ENCODE measurements around the gene ELL. TPM values are rescaled to one million over a fixed set of nuclear protein-coding genes. Genes with fewer than 3 reads are reported as not detected.
"Not testable (repeated sequence)": the region's sequence is repeated elsewhere in the genome, so short reads cannot be mapped to it uniquely, and the experiment has no call there.

Gene ELL
- 8.4 TPM for total RNA-seq
- long read RNA-seq, full-length matches to known transcripts = 4 of 10 reads
- long read RNA-seq, partial matches to known transcripts = 4 of 10 reads
- long read RNA-seq, other reads (novel, unspliced or antisense) = 2 of 10 reads

DNA sequence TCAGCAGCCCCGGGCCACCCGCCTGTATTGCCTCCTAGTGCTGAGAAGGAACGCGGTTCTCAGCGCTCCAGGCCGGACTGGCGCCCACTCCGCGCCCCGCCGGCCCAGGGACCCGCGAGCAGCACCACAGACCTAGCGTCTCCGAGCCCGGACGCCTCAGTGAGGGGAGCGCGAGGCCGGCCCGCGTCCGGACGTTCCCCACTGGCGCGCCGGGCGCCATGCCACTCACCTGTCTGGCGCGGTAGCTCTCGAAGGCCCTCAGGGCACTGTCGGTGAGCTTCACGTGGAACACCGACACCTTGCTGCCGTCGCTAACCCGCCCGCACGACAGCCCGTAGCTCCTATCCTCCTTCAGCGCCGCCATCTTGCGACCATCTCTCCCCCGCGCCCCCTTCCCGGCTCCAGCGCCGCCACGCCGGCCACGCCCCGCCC lies at the start of gene ELL:
ELL (minus strand) TSS at position 379 of the 432 bp plus-strand sequence; CDS start at position 364, 15 bp downstream.
- peak; percentile 8 for ATAC-seq
- DNase-seq (ENCODE audit: missing footprints) = peak; percentile 76
- intact Hi-C loops (cut with DNase I) = loop anchor here (2.0 to 5.0 kb wide), 5 partner anchors 29 to 61 kb away; partner anchors contain the start of genes KXD1 and UBA52

- intact Hi-C loops (cut with DNase I) = no loop called here
- DNase-seq (ENCODE audit: missing footprints) (no peak), ATAC-seq (no peak)
Measured at GRCh38 chr19:18568367-18568766, 46.5 kb upstream of the ELL start.

- DNase-seq (ENCODE audit: missing footprints) = no peak
- intact Hi-C loops (cut with DNase I) = no loop called here
- ATAC-seq = no peak
Measured at GRCh38 chr19:18566953-18567352, 45.1 kb upstream of the ELL start.

GRCh38 chr19:18562086-18562485 lies 40.2 kb upstream of the ELL start:
- ATAC-seq (peak; percentile 17), DNase-seq (ENCODE audit: missing footprints) (no peak)
- intact Hi-C loops (cut with DNase I) = no loop called here

DNA sequence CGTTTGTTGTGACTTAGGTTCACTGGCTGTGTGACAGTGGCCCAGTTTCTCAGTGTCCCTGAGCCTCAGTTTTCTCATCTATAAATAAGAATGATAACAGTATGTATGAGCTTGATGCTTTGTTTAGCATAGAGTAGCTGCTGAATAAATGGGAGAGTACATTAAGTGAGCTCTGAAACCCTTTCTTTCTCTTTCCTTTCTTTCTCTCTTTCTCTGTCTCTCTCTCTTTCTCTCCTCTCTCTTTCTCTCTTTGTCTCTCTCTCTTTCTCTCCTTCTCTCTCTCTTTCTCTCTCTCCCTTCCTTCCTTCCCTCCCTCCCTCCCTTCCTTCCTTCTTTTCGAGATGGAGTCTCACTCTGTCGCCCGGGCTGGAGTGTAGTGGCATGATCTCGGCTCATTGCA lies 37.8 kb upstream of the ELL start:
- intact Hi-C loops (cut with DNase I) = loop anchor here (5.0 kb wide), 1 partner anchor 37 kb away; the partner anchor contains the start of gene ELL
- DNase-seq (ENCODE audit: missing footprints) (no peak), ATAC-seq (no peak)

- ATAC-seq (no peak), DNase-seq (ENCODE audit: missing footprints) (no peak)
- intact Hi-C loops (cut with DNase I) = loop anchor here (5.0 kb wide), 1 partner anchor 36 kb away; the partner anchor contains the start of gene ELL
Measured at GRCh38 chr19:18558604-18559003, 36.7 kb upstream of the ELL start.

GRCh38 chr19:18558202-18558555 lies 36.3 kb upstream of the ELL start:
- DNase-seq (ENCODE audit: missing footprints) (no peak), ATAC-seq (no peak)
- intact Hi-C loops (cut with DNase I) = loop anchor here (5.0 kb wide), 1 partner anchor 36 kb away; the partner anchor contains the start of gene ELL

DNA sequence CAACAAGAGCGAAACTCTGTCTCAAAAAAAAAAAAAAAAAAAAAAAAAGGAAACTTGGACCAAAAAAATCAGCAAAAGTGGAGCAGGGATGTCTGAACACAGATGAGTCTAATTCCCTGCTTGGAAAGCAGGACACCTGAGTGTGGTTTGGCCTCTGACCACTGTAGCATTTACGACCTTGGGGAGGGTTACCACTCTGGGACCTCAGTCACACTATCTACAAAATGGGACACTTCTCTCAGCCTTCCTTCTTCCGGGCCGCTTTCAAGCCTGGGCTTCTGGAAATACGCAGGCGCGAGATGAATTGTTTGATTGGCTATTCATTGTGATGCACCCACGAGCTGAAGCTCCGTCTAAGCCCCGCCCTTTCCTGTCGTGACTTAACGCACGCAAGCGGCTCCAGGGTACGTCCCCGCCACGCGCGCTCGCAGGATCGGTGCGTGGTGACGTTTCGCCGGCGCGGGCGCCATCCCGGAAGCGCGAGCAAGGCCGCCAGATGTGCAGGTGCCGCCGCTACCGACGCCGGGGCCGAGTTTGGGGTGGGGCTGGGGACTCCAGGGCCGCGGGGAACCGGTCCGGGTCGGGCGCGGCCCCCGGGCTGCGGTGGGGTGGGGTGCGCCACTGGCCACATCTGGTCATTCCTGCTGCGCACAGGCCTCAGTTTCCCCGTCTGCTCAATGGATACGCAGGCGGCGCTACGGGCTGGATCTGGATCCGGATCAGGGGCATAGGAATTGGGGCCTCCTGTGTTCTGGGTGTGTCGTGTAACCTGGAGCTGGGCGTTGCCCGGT lies 35.7 kb upstream of the ELL start, which contains the start of gene KXD1:
KXD1 (plus strand) TSS at position 460 of the 791 bp plus-strand sequence. CDS start 4,187 bp downstream, outside the sequence.
- intact Hi-C loops (cut with DNase I) = loop anchor here (5.0 kb wide), 1 partner anchor 35 kb away; the partner anchor contains the start of gene ELL
- DNase-seq (ENCODE audit: missing footprints) (peak; percentile 99), ATAC-seq (peak; percentile 98)

- DNase-seq (ENCODE audit: missing footprints) = no peak
- intact Hi-C loops (cut with DNase I) = no loop called here
- no peak for ATAC-seq
Measured at GRCh38 chr19:18551631-18552030, 29.8 kb upstream of the ELL start.

DNA sequence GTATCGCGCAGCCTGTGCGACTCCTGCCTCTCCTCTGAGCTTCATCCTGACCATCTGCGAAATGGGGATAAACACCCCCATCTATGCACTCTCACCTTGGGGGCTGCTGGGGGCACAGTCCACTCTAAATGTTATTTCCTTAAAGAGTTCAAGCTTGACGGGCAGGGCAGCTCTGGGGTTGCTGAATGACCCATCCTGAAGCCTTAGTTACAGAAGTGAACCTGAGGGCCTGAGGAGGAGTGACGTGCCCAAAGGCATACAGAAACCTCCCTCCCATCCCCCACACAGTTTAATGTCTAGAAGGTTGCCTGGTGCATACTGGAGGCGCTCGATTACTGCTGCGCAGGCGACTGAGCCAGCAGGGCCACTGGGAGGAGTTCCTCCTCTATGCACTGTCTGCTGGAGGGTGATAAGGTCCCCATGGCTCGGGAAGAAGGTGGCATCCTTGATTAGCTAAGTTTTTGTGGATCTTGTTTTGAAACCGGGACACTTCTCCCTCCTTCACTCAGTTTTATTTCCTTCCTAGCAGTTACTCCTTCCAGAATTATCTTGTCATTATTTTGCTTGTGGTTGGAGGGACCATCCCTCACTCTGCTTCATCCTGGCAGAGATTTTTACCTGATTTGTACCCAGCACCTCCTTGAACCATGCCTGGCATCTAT lies 22.1 kb upstream of the ELL start:
- DNase-seq (ENCODE audit: missing footprints) (no peak), ATAC-seq (peak; percentile 45)
- intact Hi-C loops (cut with DNase I) = no loop called here

- ATAC-seq (peak; percentile 98), DNase-seq (ENCODE audit: missing footprints) (peak; percentile 97)
- intact Hi-C loops (cut with DNase I) = no loop called here
Measured at GRCh38 chr19:18542941-18543813, 21.3 kb upstream of the ELL start, which contains the start of gene FKBP8. Gene FKBP8, minus strand, starts transcription at chr19:18543573. Its CDS starts 1,603 bp downstream, at chr19:18541970.

- intact Hi-C loops (cut with DNase I) = no loop called here
- DNase-seq (ENCODE audit: missing footprints) (no peak), ATAC-seq (no peak)
Measured at GRCh38 chr19:18541992-18542940, 20.4 kb upstream of the ELL start.

- intact Hi-C loops (cut with DNase I) = no loop called here
- no peak for ATAC-seq
- no peak for DNase-seq (ENCODE audit: missing footprints)
Measured at GRCh38 chr19:18541258-18541991, 19.6 kb upstream of the ELL start.

DNA sequence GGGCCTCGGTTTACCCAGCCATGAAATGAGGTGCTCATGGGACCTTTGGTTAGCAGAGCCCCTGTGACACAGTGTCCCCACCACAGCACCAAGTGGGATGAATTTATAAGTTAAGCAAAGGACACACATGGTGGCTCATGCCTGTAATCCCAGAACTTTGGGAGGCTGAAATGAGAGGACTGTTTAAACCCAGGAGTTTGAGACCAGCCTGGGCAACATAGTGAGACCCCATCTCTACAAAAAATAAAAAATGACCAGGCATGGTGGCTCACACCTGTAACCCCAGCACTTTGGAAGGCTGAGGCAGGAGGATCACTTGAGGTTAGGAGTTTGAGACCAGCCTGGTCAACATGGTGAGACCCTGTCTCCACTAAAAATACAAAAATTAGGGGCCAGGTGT lies 18.3 kb upstream of the ELL start:
- ATAC-seq; DNase-seq (ENCODE audit: missing footprints); intact Hi-C loops (cut with DNase I): not testable (repeated sequence)

DNA sequence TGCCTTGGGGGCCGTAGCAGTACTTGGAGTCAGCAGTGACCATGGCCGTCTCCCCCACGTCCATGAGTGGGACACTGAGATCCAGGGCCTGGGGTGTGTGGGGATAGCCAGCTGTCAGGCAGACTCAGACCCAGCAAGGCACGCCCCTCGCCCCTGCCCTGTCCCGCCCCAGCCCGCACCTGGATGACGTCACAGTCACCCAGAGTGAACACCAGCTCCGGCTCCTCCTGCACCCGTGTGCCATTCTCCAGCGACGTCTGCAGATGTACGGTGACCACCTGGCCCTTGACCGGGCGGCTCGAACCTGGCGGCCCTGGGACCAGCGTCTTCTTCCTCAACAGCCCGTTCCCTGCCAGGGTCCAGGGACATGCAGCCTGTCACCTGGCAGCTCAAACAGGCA lies 17.5 kb upstream of the ELL start:
- no peak for DNase-seq (ENCODE audit: missing footprints)
- ATAC-seq = no peak
- intact Hi-C loops (cut with DNase I) = no loop called here

DNA sequence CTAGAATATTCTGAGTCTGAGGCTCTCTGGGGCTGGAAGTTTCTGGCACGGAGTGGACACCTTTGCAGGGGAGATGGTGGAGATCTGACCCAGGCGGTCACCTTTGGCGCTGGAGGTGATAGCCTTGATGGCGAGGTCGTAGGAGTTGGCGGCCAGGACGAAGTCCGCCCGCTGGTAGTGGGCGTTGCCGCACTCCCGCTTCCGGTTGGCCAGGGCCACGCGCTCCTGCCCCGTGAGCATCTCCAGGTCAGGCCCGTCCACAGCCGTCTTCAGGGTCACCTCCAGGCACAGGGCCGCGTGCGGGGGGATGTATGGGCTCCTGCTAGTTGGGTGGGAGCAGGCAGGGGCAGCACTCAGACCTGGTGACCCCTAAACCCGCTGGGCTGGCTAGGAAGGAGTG lies 16.2 kb upstream of the ELL start:
- ATAC-seq (no peak), DNase-seq (ENCODE audit: missing footprints) (no peak)
- intact Hi-C loops (cut with DNase I) = no loop called here

- intact Hi-C loops (cut with DNase I) = no loop called here
- no peak for DNase-seq (ENCODE audit: missing footprints)
- ATAC-seq = no peak
Measured at GRCh38 chr19:18537431-18537830, 15.6 kb upstream of the ELL start.

Data from Right ventricle myocardium inferior (tissue), 1 donor.